Measurements from ENCODE around the gene IL22RA1. TPM values are rescaled to one million over a fixed set of nuclear protein-coding genes. Genes with fewer than 3 reads are reported as not detected.

Gene IL22RA1
- total and polyA plus RNA-seq, 9 of the 15 experiments (the other 6 are each of a cell fraction or from before 2014, with no cell fraction given), result not detected

DNA sequence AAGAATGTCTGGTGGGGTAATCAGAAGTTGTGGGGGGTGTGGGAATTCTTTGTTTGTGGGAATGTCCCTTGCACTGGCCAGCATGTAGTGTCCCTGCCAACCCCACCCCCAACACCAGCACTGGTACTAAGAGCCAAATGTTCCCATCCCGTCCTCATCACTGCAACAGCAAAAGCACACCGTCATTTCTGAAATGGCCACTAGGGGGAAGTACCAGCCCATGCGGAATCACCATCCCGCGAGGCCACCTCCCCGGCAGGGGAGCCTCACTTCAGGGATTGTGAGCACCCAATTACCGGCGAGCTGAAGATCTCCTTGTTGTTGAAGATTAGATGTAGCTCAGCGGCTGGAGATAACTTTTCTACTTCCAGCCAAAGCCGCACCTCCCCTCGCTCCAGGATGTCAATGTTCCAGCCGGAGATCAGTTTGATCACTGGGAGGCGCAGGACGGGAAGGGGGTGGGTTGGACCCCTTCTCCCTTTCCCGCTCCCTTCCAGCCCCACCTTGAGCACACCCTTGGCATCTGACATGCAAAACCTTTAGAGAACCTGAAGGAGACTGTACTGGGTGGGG lies 72.0 kb downstream of the IL22RA1 start (continued):
- no peak for TF ChIP-seq ZNF263 (CRISPR knock-in tag; IDR thresholded peaks at IDR 0.05; ENCODE audit: borderline replicate concordance)
- TF ChIP-seq POLR3A (IDR thresholded peaks at IDR 0.05; ENCODE audit: borderline replicate concordance, extremely low read depth, insufficient read depth, insufficient read length), result no peak
- TF ChIP-seq ZNF445 (CRISPR knock-in tag; IDR thresholded peaks at IDR 0.05; ENCODE audit: low read depth), result no peak
- no peak for TF ChIP-seq NFXL1 (CRISPR knock-in tag; IDR thresholded peaks at IDR 0.05)
- TF ChIP-seq, protein P1, sequence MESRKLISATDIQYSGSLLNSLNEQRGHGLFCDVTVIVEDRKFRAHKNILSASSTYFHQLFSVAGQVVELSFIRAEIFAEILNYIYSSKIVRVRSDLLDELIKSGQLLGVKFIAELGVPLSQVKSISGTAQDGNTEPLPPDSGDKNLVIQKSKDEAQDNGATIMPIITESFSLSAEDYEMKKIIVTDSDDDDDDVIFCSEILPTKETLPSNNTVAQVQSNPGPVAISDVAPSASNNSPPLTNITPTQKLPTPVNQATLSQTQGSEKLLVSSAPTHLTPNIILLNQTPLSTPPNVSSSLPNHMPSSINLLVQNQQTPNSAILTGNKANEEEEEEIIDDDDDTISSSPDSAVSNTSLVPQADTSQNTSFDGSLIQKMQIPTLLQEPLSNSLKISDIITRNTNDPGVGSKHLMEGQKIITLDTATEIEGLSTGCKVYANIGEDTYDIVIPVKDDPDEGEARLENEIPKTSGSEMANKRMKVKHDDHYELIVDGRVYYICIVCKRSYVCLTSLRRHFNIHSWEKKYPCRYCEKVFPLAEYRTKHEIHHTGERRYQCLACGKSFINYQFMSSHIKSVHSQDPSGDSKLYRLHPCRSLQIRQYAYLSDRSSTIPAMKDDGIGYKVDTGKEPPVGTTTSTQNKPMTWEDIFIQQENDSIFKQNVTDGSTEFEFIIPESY (CRISPR knock-in tag; IDR thresholded peaks at IDR 0.05), result no peak
- peak; percentile 68; the same call in 1 of the 2 replicates for TF ChIP-seq MYC (IDR thresholded peaks at IDR 0.05; ENCODE audit: low read depth, low read length)
- TF ChIP-seq MYC (CRISPR knock-in tag; IDR thresholded peaks at IDR 0.05; ENCODE audit: borderline replicate concordance, low read depth), result no peak
- no peak for TF ChIP-seq GABPA (tag; conservative IDR thresholded peaks at IDR 0.05; ENCODE audit: low read depth)
- TF ChIP-seq OTX1 (CRISPR knock-in tag; IDR thresholded peaks at IDR 0.05), result no peak
- 0 out of 2 replicates have a peak, but pooled peaks have one; percentile 32 for TF ChIP-seq MAFK (IDR thresholded peaks at IDR 0.05; ENCODE audit: low read length)
- TF ChIP-seq, protein P2, sequence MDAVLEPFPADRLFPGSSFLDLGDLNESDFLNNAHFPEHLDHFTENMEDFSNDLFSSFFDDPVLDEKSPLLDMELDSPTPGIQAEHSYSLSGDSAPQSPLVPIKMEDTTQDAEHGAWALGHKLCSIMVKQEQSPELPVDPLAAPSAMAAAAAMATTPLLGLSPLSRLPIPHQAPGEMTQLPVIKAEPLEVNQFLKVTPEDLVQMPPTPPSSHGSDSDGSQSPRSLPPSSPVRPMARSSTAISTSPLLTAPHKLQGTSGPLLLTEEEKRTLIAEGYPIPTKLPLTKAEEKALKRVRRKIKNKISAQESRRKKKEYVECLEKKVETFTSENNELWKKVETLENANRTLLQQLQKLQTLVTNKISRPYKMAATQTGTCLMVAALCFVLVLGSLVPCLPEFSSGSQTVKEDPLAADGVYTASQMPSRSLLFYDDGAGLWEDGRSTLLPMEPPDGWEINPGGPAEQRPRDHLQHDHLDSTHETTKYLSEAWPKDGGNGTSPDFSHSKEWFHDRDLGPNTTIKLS (IDR thresholded peaks at IDR 0.05; ENCODE audit: borderline replicate concordance, low read depth), result no peak
- TF ChIP-seq TRIM24 (IDR thresholded peaks at IDR 0.05), result no peak
- no peak for TF ChIP-seq ZFP30 (CRISPR knock-in tag; IDR thresholded peaks at IDR 0.05; ENCODE audit: borderline replicate concordance)
- TF ChIP-seq, protein P3, sequence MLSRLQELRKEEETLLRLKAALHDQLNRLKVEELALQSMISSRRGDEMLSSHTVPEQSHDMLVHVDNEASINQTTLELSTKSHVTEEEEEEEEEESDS (CRISPR knock-in tag; IDR thresholded peaks at IDR 0.05), result no peak
- TF ChIP-seq, protein P4, sequence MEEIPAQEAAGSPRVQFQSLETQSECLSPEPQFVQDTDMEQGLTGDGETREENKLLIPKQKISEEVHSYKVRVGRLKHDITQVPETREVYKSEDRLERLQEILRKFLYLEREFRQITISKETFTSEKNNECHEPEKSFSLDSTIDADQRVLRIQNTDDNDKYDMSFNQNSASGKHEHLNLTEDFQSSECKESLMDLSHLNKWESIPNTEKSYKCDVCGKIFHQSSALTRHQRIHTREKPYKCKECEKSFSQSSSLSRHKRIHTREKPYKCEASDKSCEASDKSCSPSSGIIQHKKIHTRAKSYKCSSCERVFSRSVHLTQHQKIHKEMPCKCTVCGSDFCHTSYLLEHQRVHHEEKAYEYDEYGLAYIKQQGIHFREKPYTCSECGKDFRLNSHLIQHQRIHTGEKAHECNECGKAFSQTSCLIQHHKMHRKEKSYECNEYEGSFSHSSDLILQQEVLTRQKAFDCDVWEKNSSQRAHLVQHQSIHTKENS (CRISPR knock-in tag; IDR thresholded peaks at IDR 0.05), result no peak
- TF ChIP-seq ZNF232 (CRISPR knock-in tag; IDR thresholded peaks at IDR 0.05), result no peak
- TF ChIP-seq L3MBTL2 (IDR thresholded peaks at IDR 0.05), result peak; percentile 58; the same call in 1 of the 2 replicates
- TF ChIP-seq NFIC (IDR thresholded peaks at IDR 0.05), result no peak
- 0 out of 2 replicates have a peak, but pooled peaks have one; percentile 20 for TF ChIP-seq ZNF24 (IDR thresholded peaks at IDR 0.05)
- TF ChIP-seq ZBTB1 (CRISPR knock-in tag; IDR thresholded peaks at IDR 0.05; ENCODE audit: borderline replicate concordance, low read depth), result no peak
- TF ChIP-seq RBM22 (IDR thresholded peaks at IDR 0.05; ENCODE audit: low read depth, low read length, poor library complexity, severe bottlenecking), result no peak
- TF ChIP-seq, protein P5, sequence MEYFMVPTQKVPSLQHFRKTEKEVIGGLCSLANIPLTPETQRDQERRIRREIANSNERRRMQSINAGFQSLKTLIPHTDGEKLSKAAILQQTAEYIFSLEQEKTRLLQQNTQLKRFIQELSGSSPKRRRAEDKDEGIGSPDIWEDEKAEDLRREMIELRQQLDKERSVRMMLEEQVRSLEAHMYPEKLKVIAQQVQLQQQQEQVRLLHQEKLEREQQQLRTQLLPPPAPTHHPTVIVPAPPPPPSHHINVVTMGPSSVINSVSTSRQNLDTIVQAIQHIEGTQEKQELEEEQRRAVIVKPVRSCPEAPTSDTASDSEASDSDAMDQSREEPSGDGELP (CRISPR knock-in tag; IDR thresholded peaks at IDR 0.05; ENCODE audit: borderline replicate concordance), result peak; percentile 42; the same call in 1 of the 2 replicates
- TF ChIP-seq, protein P6, sequence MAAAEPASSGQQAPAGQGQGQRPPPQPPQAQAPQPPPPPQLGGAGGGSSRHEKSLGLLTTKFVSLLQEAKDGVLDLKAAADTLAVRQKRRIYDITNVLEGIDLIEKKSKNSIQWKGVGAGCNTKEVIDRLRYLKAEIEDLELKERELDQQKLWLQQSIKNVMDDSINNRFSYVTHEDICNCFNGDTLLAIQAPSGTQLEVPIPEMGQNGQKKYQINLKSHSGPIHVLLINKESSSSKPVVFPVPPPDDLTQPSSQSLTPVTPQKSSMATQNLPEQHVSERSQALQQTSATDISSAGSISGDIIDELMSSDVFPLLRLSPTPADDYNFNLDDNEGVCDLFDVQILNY (CRISPR knock-in tag; IDR thresholded peaks at IDR 0.05), result no peak

Data from K562 (cell line).